CD4-positive, alpha-beta memory T cell (primary cell): Measurements from ENCODE around the gene KLF17. TPM values are rescaled to one million over a fixed set of nuclear protein-coding genes. Genes with fewer than 3 reads are reported as not detected.
"Not testable (repeated sequence)": the region's sequence is repeated elsewhere in the genome, so short reads cannot be mapped to it uniquely, and the experiment has no call there.

Experiments
- CTCF ChIA-PET: fragments of 350-600 bp; sonication (Branson Sonifier 250); formaldehyde crosslinking; loops from one replicate; lab custom pipeline; 2021; ENCODE audit warnings: inconsistent platforms; ENCODE audit not compliant: partially characterized antibody; lab: Charles Lee
- POLR2A ChIA-PET: fragments of 350-600 bp; sonication (Branson Sonifier 250); formaldehyde crosslinking; loops from one replicate; lab custom pipeline; 2021; ENCODE audit not compliant: partially characterized antibody; lab: Charles Lee
- DNase-seq, 5 donors: peaks; one replicate each; pipeline versions ENCODE4 v3.0.0 to v3.0.0-alpha.2; 2020 to 2022; ENCODE audit warnings: mixed read lengths in 1 of 5
- H3K27ac ChIP-seq: one replicate; pipeline ENCODE4 v1.7.0; 2013; ENCODE audit warnings: low read depth, low read length
- H3K27me3 ChIP-seq: 2 replicates; pipeline ENCODE4 v1.7.0; 2013; ENCODE audit warnings: mild to moderate bottlenecking, low read length, moderate library complexity; ENCODE audit not compliant: insufficient read depth
- H3K36me3 ChIP-seq: 2 replicates; pipeline ENCODE4 v1.7.0; 2013; ENCODE audit warnings: mild to moderate bottlenecking, low read length, moderate library complexity; ENCODE audit not compliant: insufficient read depth
- H3K4me1 ChIP-seq: 2 replicates; pipeline ENCODE4 v1.7.0; 2013; ENCODE audit warnings: mild to moderate bottlenecking, low read length, moderate library complexity; ENCODE audit not compliant: insufficient read depth
- H3K4me3 ChIP-seq, 2 donors: one replicate each; pipeline ENCODE4 v1.7.0; 2013; ENCODE audit warnings: low read length in 2 of 2, mild to moderate bottlenecking in 1 of 2
- H3K9me3 ChIP-seq, 2 donors: one replicate each; pipeline ENCODE4 v1.7.0; 2013; ENCODE audit warnings: low read length in 2 of 2, control low read depth in 1 of 2; ENCODE audit not compliant: control insufficient read depth in 1 of 2
- H3K27ac Mint-ChIP-seq, 7 donors: one replicate each; pipeline ENCODE4 v1.8.0; 2020 to 2021; ENCODE audit warnings: mixed read lengths in 7 of 7, mild to moderate bottlenecking in 6 of 7, inconsistent platforms in 3 of 7, moderate library complexity in 3 of 7
- H3K27me3 Mint-ChIP-seq, 2 donors: one replicate each; pipeline ENCODE4 v1.8.0; 2020 to 2021; ENCODE audit warnings: mixed read lengths in 2 of 2
- H3K36me3 Mint-ChIP-seq, 2 donors: one replicate each; pipeline ENCODE4 v1.8.0; 2020 to 2021; ENCODE audit warnings: mixed read lengths in 2 of 2, inconsistent platforms in 1 of 2, mild to moderate bottlenecking in 1 of 2
- H3K4me1 Mint-ChIP-seq, 4 donors: one replicate each; pipeline ENCODE4 v1.8.0; 2020 to 2021; ENCODE audit warnings: mixed read lengths in 4 of 4, mild to moderate bottlenecking in 1 of 4
- H3K4me3 Mint-ChIP-seq, 8 donors: one replicate each; pipeline ENCODE4 v1.8.0; 2020 to 2021; ENCODE audit warnings: mixed read lengths in 8 of 8, mild to moderate bottlenecking in 7 of 8, moderate library complexity in 6 of 8, inconsistent platforms in 3 of 8
- H3K9me3 Mint-ChIP-seq, 8 donors: one replicate each; pipeline ENCODE4 v1.8.0; 2020 to 2021; ENCODE audit warnings: mixed read lengths in 8 of 8, mild to moderate bottlenecking in 5 of 8, inconsistent platforms in 3 of 8, moderate library complexity in 1 of 8
- intact Hi-C: fragments of 100-400 bp; cut with micrococcal nuclease; formaldehyde crosslinking; loops from one replicate; pipeline ENCODE4 v1.15.1; 2023
- polyA plus RNA-seq, 2 donors: library from polyadenylated mRNA; unstranded; fragments of 300-500 nt; fragmentation: Illumina TruSeq; gene quantifications; one replicate each; pipeline ENCODE4 v1.2.3, GENCODE V29; 2021
- total RNA-seq, 2 experiments: library from RNA; stranded (reverse); gene quantifications; one replicate each; pipeline ENCODE4 v1.2.3, GENCODE V29; 2021

The KLF17 gene
- total and polyA plus RNA-seq, 4 experiments from 2014 or later = not detected

GRCh38 chr1:44120398-44120949 lies 1.9 kb downstream of the KLF17 start:
- H3K9me3 ChIP-seq = no peaks in the 10 kb centered on the region
- intact Hi-C loops = no loop called here
- H3K36me3 ChIP-seq = no peaks in the 10 kb centered on the region
- no peaks in the 10 kb centered on the region for H3K27me3 ChIP-seq
- CTCF ChIA-PET = no interaction called here
- H3K27ac ChIP-seq = no peak overlapping the region
- DNase-seq = no peak
- Mint-ChIP-seq H3K9me3 (peaks cover 0 to 3% (median 0%) of the 10 kb centered on the region in 8 donors), H3K4me3 (no peak overlapping the region), H3K27ac (no peak overlapping the region), H3K27me3 (peaks cover 4 to 13% of the 10 kb centered on the region in 2 donors), H3K4me1 (no peaks in the 10 kb centered on the region), H3K36me3 (no peaks in the 10 kb centered on the region)
- no peaks in the 10 kb centered on the region for H3K4me1 ChIP-seq
- POLR2A ChIA-PET = no interaction called here
- no peak overlapping the region for H3K4me3 ChIP-seq

- H3K36me3 ChIP-seq = no peaks in the 10 kb centered on the region
- CTCF ChIA-PET = no interaction called here
- no peak overlapping the region for H3K27ac Mint-ChIP-seq
- H3K27me3 ChIP-seq = no peaks in the 10 kb centered on the region
- no peak for DNase-seq
- intact Hi-C loops = no loop called here
- H3K27ac ChIP-seq = no peak overlapping the region
- H3K36me3 Mint-ChIP-seq = no peaks in the 10 kb centered on the region
- H3K4me3 Mint-ChIP-seq = no peak overlapping the region
- peaks cover 0 to 4% (median 0%) of the 10 kb centered on the region in 4 donors for H3K4me1 Mint-ChIP-seq
- H3K9me3 ChIP-seq = no peaks in the 10 kb centered on the region
- H3K9me3 Mint-ChIP-seq = no peaks in the 10 kb centered on the region
- POLR2A ChIA-PET = no interaction called here
- H3K4me1 ChIP-seq = no peaks in the 10 kb centered on the region
- peaks cover 7 to 27% of the 10 kb centered on the region in 2 donors for H3K27me3 Mint-ChIP-seq
- H3K4me3 ChIP-seq = no peak overlapping the region
These were observed 11.2 kb downstream of the KLF17 start for GRCh38 chr1:44129616-44130500.

GRCh38 chr1:44131411-44131810 lies 12.8 kb downstream of the KLF17 start:
- Histone ChIP-seq H3K4me3 (no peak overlapping the region), H3K27me3 (peaks cover 2% of the 10 kb centered on the region), H3K27ac (no peak overlapping the region), H3K4me1 (no peaks in the 10 kb centered on the region), H3K9me3 (no peaks in the 10 kb centered on the region), H3K36me3 (no peaks in the 10 kb centered on the region)
- ChIA-PET POLR2A (no interaction called here), CTCF (no interaction called here)
- Mint-ChIP-seq H3K9me3 (no peaks in the 10 kb centered on the region), H3K4me1 (peaks cover 0 to 4% (median 0%) of the 10 kb centered on the region in 4 donors), H3K27me3 (peaks cover 5 to 26% of the 10 kb centered on the region in 2 donors), H3K36me3 (no peaks in the 10 kb centered on the region), H3K4me3 (no peak overlapping the region), H3K27ac (no peak overlapping the region)
- intact Hi-C loops = no loop called here
- no peak for DNase-seq

- no peak for DNase-seq
- no peak overlapping the region for H3K4me3 Mint-ChIP-seq
- Histone ChIP-seq H3K27ac (no peak overlapping the region), H3K9me3 (no peaks in the 10 kb centered on the region), H3K4me3 (no peak overlapping the region), H3K4me1 (no peaks in the 10 kb centered on the region), H3K36me3 (no peaks in the 10 kb centered on the region), H3K27me3 (peaks cover 9% of the 10 kb centered on the region)
- intact Hi-C loops = no loop called here
- H3K27me3 Mint-ChIP-seq = peaks cover 10 to 24% of the 10 kb centered on the region in 2 donors
- no peaks in the 10 kb centered on the region for H3K36me3 Mint-ChIP-seq
- ChIA-PET CTCF (no interaction called here), POLR2A (no interaction called here)
- H3K9me3 Mint-ChIP-seq = no peaks in the 10 kb centered on the region
- H3K27ac Mint-ChIP-seq = no peak overlapping the region
- H3K4me1 Mint-ChIP-seq = no peaks in the 10 kb centered on the region
These were observed 15.7 kb downstream of the KLF17 start for GRCh38 chr1:44134071-44134920.

- DNase-seq = no peak
- Mint-ChIP-seq H3K9me3 (no peaks in the 10 kb centered on the region), H3K27me3 (peaks cover 10 to 21% of the 10 kb centered on the region in 2 donors), H3K36me3 (no peaks in the 10 kb centered on the region), H3K4me3 (no peak overlapping the region), H3K4me1 (no peaks in the 10 kb centered on the region), H3K27ac (no peak overlapping the region)
- Histone ChIP-seq H3K27me3 (peaks cover 9% of the 10 kb centered on the region), H3K36me3 (no peaks in the 10 kb centered on the region), H3K4me1 (no peaks in the 10 kb centered on the region), H3K9me3 (no peaks in the 10 kb centered on the region), H3K27ac (no peak overlapping the region), H3K4me3 (no peak overlapping the region)
- POLR2A ChIA-PET = no interaction called here
- intact Hi-C loops = no loop called here
- CTCF ChIA-PET = no interaction called here
These were observed 17.3 kb downstream of the KLF17 start for GRCh38 chr1:44135886-44136285.

GRCh38 chr1:44138239-44138638 lies 19.6 kb downstream of the KLF17 start:
- no peak overlapping the region for H3K27ac ChIP-seq
- no peaks in the 10 kb centered on the region for H3K9me3 ChIP-seq
- no peak overlapping the region for H3K4me3 ChIP-seq
- POLR2A ChIA-PET = no interaction called here
- H3K36me3 ChIP-seq = no peaks in the 10 kb centered on the region
- no peak for DNase-seq
- Mint-ChIP-seq H3K9me3 (peaks cover 0 to 7% (median under 1%) of the 10 kb centered on the region in 8 donors), H3K27me3 (peaks cover 15% of the 10 kb centered on the region in 2 donors), H3K27ac (no peak overlapping the region), H3K36me3 (no peaks in the 10 kb centered on the region), H3K4me3 (no peak overlapping the region), H3K4me1 (no peaks in the 10 kb centered on the region)
- H3K4me1 ChIP-seq = no peaks in the 10 kb centered on the region
- CTCF ChIA-PET = no interaction called here
- intact Hi-C loops = no loop called here
- H3K27me3 ChIP-seq = peaks cover 9% of the 10 kb centered on the region

GRCh38 chr1:44139565-44139964 lies 20.9 kb downstream of the KLF17 start:
- H3K27ac Mint-ChIP-seq, H3K9me3 ChIP-seq, H3K27ac ChIP-seq, H3K36me3 Mint-ChIP-seq, intact Hi-C loops, H3K27me3 ChIP-seq, H3K4me1 ChIP-seq, H3K36me3 ChIP-seq, DNase-seq, CTCF ChIA-PET, H3K4me3 Mint-ChIP-seq, H3K4me3 ChIP-seq, H3K4me1 Mint-ChIP-seq, POLR2A ChIA-PET: not testable (repeated sequence)
- Mint-ChIP-seq H3K9me3 (peaks cover 1 to 19% (median 11%) of the 10 kb centered on the region in 8 donors), H3K27me3 (peaks cover 12 to 15% of the 10 kb centered on the region in 2 donors)
